B cell (primary cell): ENCODE measurements around the gene RNF220. TPM values are rescaled to one million over a fixed set of nuclear protein-coding genes. Genes with fewer than 3 reads are reported as not detected.

Source experiments
- ATAC-seq: fragments of 200-7000 bp; cut with Tn5 transposase; one replicate; pipeline ENCODE4 v1.10.0; 2021; ENCODE audit warnings: low read depth, mild to moderate bottlenecking, moderate number of reproducible peaks, moderate library complexity
- CTCF ChIA-PET: fragments of 350-600 bp; sonication (Branson Sonifier 250); formaldehyde crosslinking; loops from one replicate; lab custom pipeline; 2021; ENCODE audit warnings: antibody characterized with exemption, inconsistent platforms; lab: Charles Lee
- POLR2A ChIA-PET: fragments of 350-600 bp; sonication (Branson Sonifier 250); formaldehyde crosslinking; loops from one replicate; lab custom pipeline; 2021; ENCODE audit warnings: antibody characterized with exemption; lab: Charles Lee
- DNase-seq: peaks from one replicate; pipeline ENCODE4 v3.0.0; 2013
- H2AFZ ChIP-seq: 2 replicates; pipeline ENCODE4 v1.6.1; 2012; ENCODE audit warnings: mild to moderate bottlenecking, low read depth, low read length; ENCODE audit not compliant: insufficient read depth, poor library complexity, severe bottlenecking
- H3K27ac ChIP-seq, 2 donors: 1 replicate in 1 of 2; 2 replicates in 1 of 2; pipeline ENCODE4 v1.5.1; 2012 to 2013; ENCODE audit warnings: low read length in 2 of 2, mild to moderate bottlenecking in 2 of 2, moderate library complexity in 1 of 2
- H3K27me3 ChIP-seq, 4 experiments: fragments of 200-600 bp in 1 of 4; sonication (generic) in 1 of 4; replicated peaks in 1 of 4; 1 replicate in 2 of 4; 2 replicates in 2 of 4; pipeline versions ENCODE4 v1.6.1 to v1.7.0; 2013 to 2016; ENCODE audit warnings: low read length in 3 of 4, mild to moderate bottlenecking in 2 of 4, mixed read lengths in 1 of 4, moderate library complexity in 1 of 4; ENCODE audit not compliant: insufficient read depth in 4 of 4, control insufficient read depth in 3 of 4; ENCODE audit errors: control extremely low read depth in 1 of 4
- H3K36me3 ChIP-seq, 2 experiments: replicated peaks in 1 of 2; 1 replicate in 1 of 2; 2 replicates in 1 of 2; pipeline versions ENCODE4 v1.6.1 to v1.7.1; 2013; ENCODE audit warnings: low read length in 1 of 2; ENCODE audit not compliant: insufficient read depth in 2 of 2, control insufficient read depth in 1 of 2; ENCODE audit errors: control extremely low read depth in 1 of 2, extremely low read depth in 1 of 2
- H3K4me1 ChIP-seq, 2 donors: fragments of 200-600 bp in 1 of 2; sonication (generic) in 1 of 2; 1 replicate in 1 of 2; 2 replicates in 1 of 2; pipeline versions ENCODE4 v1.5.1 to v1.6.1; 2013 to 2017; ENCODE audit warnings: low read length in 2 of 2; ENCODE audit not compliant: control insufficient read depth in 2 of 2, insufficient read depth in 2 of 2
- H3K4me2 ChIP-seq: replicated peaks from 2 replicates; pipeline ENCODE3; 2012; ENCODE audit warnings: mild to moderate bottlenecking, low read depth, low read length; ENCODE audit not compliant: poor library complexity, severe bottlenecking
- H3K4me3 ChIP-seq, 5 experiments: fragments of 200-600 bp in 1 of 5; sonication (generic) in 1 of 5; 1 replicate in 3 of 5; 2 replicates in 2 of 5; pipeline versions ENCODE4 v1.5.1 to v1.7.0; 2011 to 2016; ENCODE audit warnings: low read length in 4 of 5, mild to moderate bottlenecking in 4 of 5, low read depth in 2 of 5, control low read depth in 1 of 5, moderate library complexity in 1 of 5; ENCODE audit not compliant: insufficient read depth in 1 of 5; ENCODE audit errors: control extremely low read depth in 1 of 5, extremely low read depth in 1 of 5
- H3K79me2 ChIP-seq: fragments of 200-600 bp; sonication (generic); one replicate; pipeline ENCODE4 v1.6.0; 2016; ENCODE audit warnings: low read length; ENCODE audit not compliant: control insufficient read depth, insufficient read depth
- H3K9ac ChIP-seq: fragments of 200-600 bp; sonication (generic); 2 replicates; pipeline ENCODE4 v1.6.1; 2017; ENCODE audit warnings: mild to moderate bottlenecking, low read length, moderate library complexity
- H3K9me3 ChIP-seq, 3 donors: one replicate each; pipeline versions ENCODE4 v1.6.1 to v1.7.1; 2013; ENCODE audit warnings: low read length in 2 of 3; ENCODE audit not compliant: control insufficient read depth in 2 of 3, insufficient read depth in 1 of 3; ENCODE audit errors: control extremely low read depth in 1 of 3
- H4K20me1 ChIP-seq: 2 replicates; pipeline ENCODE4 v1.6.0; 2012; ENCODE audit warnings: mild to moderate bottlenecking, low read length; ENCODE audit not compliant: insufficient read depth, control insufficient read depth, poor library complexity, severe bottlenecking
- H3K27ac Mint-ChIP-seq: one replicate; pipeline ENCODE4 v1.8.0; 2021; ENCODE audit warnings: mixed read lengths
- H3K27me3 Mint-ChIP-seq: one replicate; pipeline ENCODE4 v1.8.0; 2021; ENCODE audit warnings: mixed read lengths
- H3K4me1 Mint-ChIP-seq: one replicate; pipeline ENCODE4 v1.8.0; 2021; ENCODE audit warnings: mixed read lengths
- H3K4me3 Mint-ChIP-seq: one replicate; pipeline ENCODE4 v1.8.0; 2021; ENCODE audit warnings: mixed read lengths
- H3K9me3 Mint-ChIP-seq: one replicate; pipeline ENCODE4 v1.8.0; 2022; ENCODE audit warnings: mixed read lengths; ENCODE audit not compliant: insufficient read depth
- CTCF ChIP-seq: fragments of 200-600 bp; IDR thresholded peaks from one replicate; pipeline ENCODE4 v1.8.0; 2022; ENCODE audit warnings: antibody characterized with exemption, mild to moderate bottlenecking
- EZH2 ChIP-seq: IDR thresholded peaks from 2 replicates; pipeline ENCODE4 v1.6.1; 2012; ENCODE audit warnings: borderline replicate concordance, low read depth, mild to moderate bottlenecking, moderate library complexity, low read length; ENCODE audit not compliant: insufficient read depth, poor library complexity, severe bottlenecking
- WGBS: methylation state at CpG from one replicate; pipeline ENCODE4 v1.1.5; 2013; ENCODE audit warnings: missing lambda C conversion rate; ENCODE audit not compliant: insufficient coverage; 5-methylcytosine and 5-hydroxymethylcytosine counted together
- intact Hi-C: fragments of 100-400 bp; cut with micrococcal nuclease; formaldehyde crosslinking; loops from one replicate; pipeline ENCODE4 v1.10.0; 2022
- polyA plus RNA-seq: library from polyadenylated mRNA; depleted of rRNA; stranded (reverse); fragments of >200 nt; gene quantifications from 2 replicates; pipeline ENCODE4 v1.2.3, GENCODE V29; 2012
- total RNA-seq, 2 donors: library from RNA; stranded (reverse); fragments of 120-200 nt in 1 of 2; gene quantifications; 1 replicate in 1 of 2; 2 replicates in 1 of 2; pipeline versions ENCODE4 v1.2.3 to v1.2.4, GENCODE V29; 2013 to 2022

RNF220 gene
- total and polyA plus RNA-seq, 2 donors (not counting 1 experiment from before 2014, with no cell fraction given), result 115 to 141 TPM

- DNase-seq (no peak), ATAC-seq (no peak)
- no peaks in the 10 kb centered on the region for H3K4me1 ChIP-seq
- H3K27ac Mint-ChIP-seq, result no peak overlapping the region
- ChIA-PET POLR2A (no interaction called here), CTCF (interaction anchor here (6.1 kb wide), 1 partner anchor 40 kb away, joined by 65 read pairs; no protein-coding TSS in a partner anchor)
- no peaks in the 10 kb centered on the region for H3K9me3 Mint-ChIP-seq
- no peak overlapping the region for H3K27ac ChIP-seq
- TF ChIP-seq EZH2 (no peak), CTCF (no peak)
- no peak overlapping the region for H3K9ac ChIP-seq
- 83% methylated on average over 4 of the region's 4 CpGs for WGBS
- H3K9me3 ChIP-seq, result no peaks in the 10 kb centered on the region
- H3K36me3 ChIP-seq, result no peaks in the 10 kb centered on the region
- peaks cover 14% of the 10 kb centered on the region for H3K27me3 Mint-ChIP-seq
- no peaks in the 10 kb centered on the region for H3K27me3 ChIP-seq
- no peaks in the 10 kb centered on the region for H4K20me1 ChIP-seq
- intact Hi-C loops, result no loop called here
- H3K4me2 ChIP-seq, result no peak overlapping the region
- no peaks in the 10 kb centered on the region for H3K79me2 ChIP-seq
- H3K4me3 ChIP-seq, result no peak overlapping the region
- H3K4me3 Mint-ChIP-seq, result no peak overlapping the region
- no peaks in the 10 kb centered on the region for H3K4me1 Mint-ChIP-seq
- no peak overlapping the region for H2AFZ ChIP-seq
These were observed 206.8 kb downstream of the RNF220 start for GRCh38 chr1:44611866-44612265.

- Histone ChIP-seq H3K27ac (no peak overlapping the region), H3K27me3 (no peaks in the 10 kb centered on the region), H3K4me3 (no peak overlapping the region), H3K36me3 (no peaks in the 10 kb centered on the region), H3K9me3 (no peaks in the 10 kb centered on the region), H4K20me1 (no peaks in the 10 kb centered on the region), H3K4me2 (no peak overlapping the region), H3K4me1 (no peaks in the 10 kb centered on the region), H3K9ac (no peak overlapping the region), H3K79me2 (no peaks in the 10 kb centered on the region), H2AFZ (no peak overlapping the region)
- no peak overlapping the region for H3K4me3 Mint-ChIP-seq
- TF ChIP-seq CTCF, result no peak
- TF ChIP-seq EZH2, result no peak
- no peaks in the 10 kb centered on the region for H3K9me3 Mint-ChIP-seq
- no peaks in the 10 kb centered on the region for H3K4me1 Mint-ChIP-seq
- POLR2A ChIA-PET, result no interaction called here
- peaks cover 7% of the 10 kb centered on the region for H3K27me3 Mint-ChIP-seq
- WGBS, result 89% methylated on average over 6 of the region's 6 CpGs
- no peak for ATAC-seq
- CTCF ChIA-PET, result no interaction called here
- DNase-seq, result no peak
- H3K27ac Mint-ChIP-seq, result no peak overlapping the region
- intact Hi-C loops, result no loop called here
These were observed 208.9 kb downstream of the RNF220 start for GRCh38 chr1:44613941-44614340.
